Measurements from ENCODE around the gene DRP2.
"Not testable (repeated sequence)": the region's sequence is repeated elsewhere in the genome, so short reads cannot be mapped to it uniquely, and the experiment has no call there.

Gene DRP2

GRCh38 chrX:101252634-101253033 is 33.0 kb downstream of the DRP2 start:
- DNase-seq, result no peak

- peak in 1 of 6 experiments; percentile 6 for DNase-seq
Observed at GRCh38 chrX:101257448-101258258, 38.1 kb downstream of the DRP2 start.

- DNase-seq, result no peak
Observed at GRCh38 chrX:101258259-101258581, 38.6 kb downstream of the DRP2 start.

GRCh38 chrX:101260435-101260834 is 40.8 kb downstream of the DRP2 start:
- no peak for DNase-seq

GRCh38 chrX:101262590-101262989 is 43.0 kb downstream of the DRP2 start:
- no peak for DNase-seq

GRCh38 chrX:101263766-101264165 is 44.2 kb downstream of the DRP2 start:
- no peak for DNase-seq

GRCh38 chrX:101265869-101266428 is 46.4 kb downstream of the DRP2 start:
- no peak for DNase-seq

- DNase-seq, result no peak
Observed at GRCh38 chrX:101274198-101274597, 54.6 kb downstream of the DRP2 start.

GRCh38 chrX:101276238-101276637 is 56.7 kb downstream of the DRP2 start:
- no peak for DNase-seq

- peak in 3 of 6 experiments; percentile 3 to 47 (median 32) for DNase-seq
Observed at GRCh38 chrX:101287402-101287801, 67.8 kb downstream of the DRP2 start.

- DNase-seq, result no peak
Observed at GRCh38 chrX:101290957-101291603, 71.5 kb downstream of the DRP2 start, which contains the start of gene TAF7L. TSS of gene TAF7L (minus strand) at chrX:101291334. CDS start at chrX:101287543, 3,791 bp downstream.

- DNase-seq, result not testable (repeated sequence)
Observed at GRCh38 chrX:101295603-101296002, 76.0 kb downstream of the DRP2 start.

GRCh38 chrX:101303790-101304189 is 84.2 kb downstream of the DRP2 start:
- DNase-seq, result no peak
